GM18873 (cell line): ENCODE measurements around the gene RPTOR.
"Not testable (repeated sequence)": the region's sequence is repeated elsewhere in the genome, so short reads cannot be mapped to it uniquely, and the experiment has no call there.

ENCODE experiments used
- ATAC-seq: cut with Tn5 transposase; IDR thresholded peaks from one replicate; pipeline ENCODE4 v1.9.1; 2021; ENCODE audit warnings: mild to moderate bottlenecking, moderate library complexity, moderate number of reproducible peaks; ENCODE audit not compliant: unreplicated experiment, low FRiP score

Gene RPTOR

GRCh38 chr17:80790981-80791742, 246.5 kb downstream of the RPTOR start:
- ATAC-seq = no peak

- ATAC-seq = no peak
Observed at GRCh38 chr17:80791758-80792284, 247.2 kb downstream of the RPTOR start.

DNA sequence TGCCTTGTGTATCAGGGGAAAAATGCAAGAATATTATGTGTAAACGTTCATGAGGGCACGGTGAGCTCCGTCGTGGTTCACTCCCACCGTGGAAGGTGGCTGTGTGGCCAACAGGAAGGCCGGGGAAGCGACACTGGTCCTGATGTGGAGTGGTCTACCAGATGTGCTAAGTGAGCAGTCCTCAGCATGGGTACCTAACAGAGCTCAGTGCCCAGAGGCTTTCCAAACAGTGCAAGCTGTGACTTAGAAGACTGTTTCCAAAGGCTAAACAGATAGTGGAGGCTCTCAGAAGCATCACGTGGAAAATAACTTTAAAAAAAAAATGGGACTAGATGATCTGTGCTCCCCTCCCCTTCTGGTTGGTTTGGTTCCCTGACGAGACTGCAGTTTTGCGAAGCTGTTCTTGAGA, 247.7 kb downstream of the RPTOR start:
- ATAC-seq = no peak

- ATAC-seq = no peak
Observed at GRCh38 chr17:80793421-80793820, 248.8 kb downstream of the RPTOR start.

GRCh38 chr17:80793851-80794267, 249.2 kb downstream of the RPTOR start:
- ATAC-seq = no peak

DNA sequence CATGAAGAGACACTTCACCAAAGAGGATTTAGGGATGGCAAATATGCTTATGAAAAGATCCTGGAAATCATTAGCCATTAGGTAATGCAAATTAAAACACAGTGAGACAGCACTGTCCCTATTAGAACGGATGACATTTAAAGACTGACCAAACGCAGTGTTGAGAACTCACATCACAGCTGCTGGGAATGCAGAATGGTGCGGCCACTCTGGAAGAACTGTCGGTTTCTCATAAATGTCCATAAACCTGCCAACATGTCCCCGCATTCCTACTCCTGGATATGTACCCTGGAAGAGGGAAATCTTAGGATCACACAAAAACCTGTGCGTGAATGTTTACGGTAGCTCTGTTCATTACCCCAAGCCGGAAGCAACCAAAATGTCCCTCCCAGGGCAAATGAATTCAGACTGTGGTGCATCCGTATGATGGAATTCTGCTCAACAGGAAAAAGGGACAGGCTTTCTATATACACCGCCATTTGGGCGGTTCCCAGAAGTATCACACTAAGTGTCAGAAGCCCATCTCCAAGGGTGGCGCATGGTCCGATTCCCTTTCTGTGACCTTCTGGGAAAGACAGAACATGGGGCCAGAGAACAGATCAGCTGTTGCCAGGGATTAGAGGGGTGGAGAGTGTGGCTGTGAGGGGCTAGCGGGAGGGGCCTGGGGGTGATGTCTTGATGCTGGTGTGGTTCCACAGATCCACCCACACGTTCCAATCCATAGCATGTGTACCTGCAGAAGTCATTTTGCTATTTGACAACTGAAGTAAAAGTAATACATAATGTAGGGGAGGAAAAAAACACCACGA, 249.8 kb downstream of the RPTOR start:
- ATAC-seq = no peak

- no peak for ATAC-seq
Observed at GRCh38 chr17:80795090-80795580, 250.5 kb downstream of the RPTOR start.

GRCh38 chr17:80795754-80796153, 251.1 kb downstream of the RPTOR start:
- ATAC-seq = no peak

GRCh38 chr17:80796430-80796861, 251.8 kb downstream of the RPTOR start:
- no peak for ATAC-seq

DNA sequence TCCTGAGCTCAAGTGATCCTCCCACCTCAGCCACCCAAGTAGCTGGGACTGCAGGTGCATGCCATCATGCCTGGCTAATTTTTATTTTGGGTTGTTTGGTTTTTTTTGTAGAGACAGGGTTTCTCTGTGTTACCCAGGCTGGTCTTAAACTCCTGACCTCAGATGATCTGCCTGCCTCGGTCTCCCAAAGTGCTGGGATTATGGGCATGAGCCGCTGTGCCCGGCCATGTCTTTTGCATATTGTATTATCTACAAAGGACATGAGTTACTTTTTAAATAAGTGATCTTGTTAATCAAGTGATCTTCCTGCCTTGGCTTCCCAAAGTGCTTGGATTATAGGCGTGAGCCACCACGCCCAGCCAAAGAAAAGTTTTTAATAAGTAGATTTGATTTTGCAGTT, 252.6 kb downstream of the RPTOR start:
- ATAC-seq = not testable (repeated sequence)

DNA sequence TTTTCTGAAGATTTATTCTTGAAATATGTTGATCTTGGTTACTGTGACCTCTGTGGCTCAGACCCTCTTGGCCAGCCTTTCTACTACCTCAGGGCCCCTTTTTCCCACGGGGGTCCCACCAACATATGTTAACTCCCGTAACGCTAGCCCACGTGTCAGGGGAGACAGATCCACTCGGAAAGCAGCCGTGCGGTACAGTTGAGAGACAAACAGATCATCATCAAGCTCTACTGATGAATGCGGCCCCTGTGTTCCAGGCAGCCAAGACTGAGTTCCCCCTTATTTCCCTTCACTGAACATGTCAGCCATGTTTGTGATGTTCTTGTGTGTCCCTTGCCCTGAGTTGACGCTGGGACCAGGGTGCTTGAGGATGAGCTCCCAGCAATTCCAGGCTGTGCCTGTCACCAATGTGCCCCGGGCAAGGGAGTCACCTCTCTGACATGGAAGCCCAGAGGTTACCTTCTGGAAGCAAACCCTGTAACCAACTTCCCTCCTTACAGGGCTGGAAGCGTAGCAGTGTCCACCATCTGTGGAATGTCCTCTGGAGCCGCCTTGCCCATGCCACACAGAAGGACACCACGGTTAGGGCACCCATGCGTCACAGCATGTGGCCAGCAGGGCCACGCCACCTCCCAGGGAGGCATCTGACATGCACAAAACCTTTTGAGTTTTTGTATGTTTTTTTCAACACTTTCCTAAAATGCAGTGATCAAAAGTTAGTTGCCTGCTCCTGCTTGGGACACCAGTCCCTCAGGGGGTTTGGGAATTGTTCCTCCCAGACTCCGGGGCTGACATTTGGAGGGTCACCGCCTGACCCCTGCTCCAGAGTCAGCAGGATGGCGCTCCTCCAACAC, 253.3 kb downstream of the RPTOR start:
- no peak for ATAC-seq

DNA sequence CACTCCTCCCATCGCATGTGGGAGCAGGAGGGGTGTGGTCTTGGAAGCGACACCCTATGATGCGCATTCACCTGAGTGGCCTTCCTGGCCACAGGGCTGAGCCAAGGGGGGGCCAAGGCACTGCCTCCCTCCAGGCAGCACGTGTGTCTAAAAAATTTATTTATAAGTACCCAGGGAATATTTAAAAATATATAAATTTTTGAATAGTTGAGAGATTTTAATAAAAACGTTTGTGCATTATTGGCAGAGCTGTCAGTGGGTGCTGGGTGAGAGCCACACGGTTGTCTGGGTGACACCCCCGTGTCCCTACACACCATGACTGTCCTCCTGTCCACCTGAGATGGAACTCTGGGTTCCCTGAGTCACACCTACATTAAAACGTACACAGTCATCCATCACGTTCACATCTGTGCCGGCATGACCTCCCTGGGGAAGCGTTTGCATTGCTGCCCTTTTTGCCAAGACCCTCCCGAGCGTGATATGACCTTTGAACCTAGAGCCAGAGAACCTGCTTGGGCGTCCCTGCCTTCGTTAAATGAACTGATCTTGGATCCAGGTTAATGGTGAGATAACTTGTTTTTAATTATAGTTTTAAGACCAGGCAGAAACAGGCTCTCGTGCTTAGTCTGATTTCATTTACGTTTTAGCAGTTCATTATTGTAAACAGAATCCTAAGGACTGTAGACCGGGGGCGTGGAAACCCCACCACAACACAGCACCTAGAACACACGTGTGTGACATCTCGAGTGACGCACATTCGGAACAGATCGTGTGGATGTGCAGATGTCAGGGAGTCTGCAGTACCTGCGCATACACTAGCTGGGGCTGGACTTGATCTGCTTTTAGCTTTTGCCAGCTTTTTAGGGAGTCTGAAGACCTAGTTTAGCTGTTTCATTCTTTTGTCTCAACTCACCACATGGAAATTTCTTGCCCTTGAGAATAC, 254.2 kb downstream of the RPTOR start:
- ATAC-seq = no peak

- no peak for ATAC-seq
Observed at GRCh38 chr17:80799538-80800480, 255.2 kb downstream of the RPTOR start.

DNA sequence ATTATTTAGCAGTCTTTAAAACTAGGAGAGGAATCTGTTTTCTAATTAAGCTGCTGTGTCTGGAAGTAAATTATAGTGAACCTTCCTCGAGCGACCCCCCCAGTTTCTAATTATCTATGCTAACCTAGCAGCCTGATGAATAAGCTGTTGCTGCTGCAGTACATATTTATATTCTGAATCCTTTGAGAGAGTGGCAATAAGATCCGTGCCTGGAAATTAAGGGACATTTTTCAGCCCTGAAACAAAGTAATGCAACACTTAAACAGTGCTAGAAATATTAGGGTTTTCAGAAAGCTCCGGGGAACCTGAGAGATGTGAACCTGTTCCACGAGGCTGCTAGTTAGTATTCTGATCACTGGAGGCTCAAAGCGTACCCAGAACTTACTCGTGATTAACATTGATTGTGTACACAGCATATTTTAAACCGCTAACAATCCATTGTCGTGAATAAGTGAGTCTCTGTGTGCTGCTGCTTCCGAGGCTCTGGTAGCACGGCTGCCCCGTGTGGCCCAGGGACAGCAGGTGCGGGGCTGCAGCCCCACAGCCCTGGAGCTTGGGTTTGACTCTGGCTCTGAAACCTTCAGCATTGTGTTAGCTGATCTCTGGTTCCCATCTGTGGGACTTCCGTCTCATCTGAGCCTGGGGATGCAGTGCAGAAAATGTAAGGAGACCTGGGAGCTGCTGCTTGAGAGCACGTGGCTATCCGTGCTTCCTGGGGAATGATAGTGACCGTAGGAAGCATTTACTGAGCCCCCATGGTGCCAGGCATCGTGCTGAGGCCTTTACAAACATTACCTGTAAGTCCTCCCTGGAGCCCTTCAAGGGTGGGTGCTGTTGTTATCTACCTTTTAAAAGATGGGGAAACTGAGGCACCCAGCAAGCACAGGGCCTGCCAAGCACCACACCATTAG, 256.1 kb downstream of the RPTOR start:
- no peak for ATAC-seq

GRCh38 chr17:80802626-80803450, 258.2 kb downstream of the RPTOR start:
- no peak for ATAC-seq
